Activated CD4-positive, alpha-beta T cell treated with anti-CD3 and anti-CD28 coated beads, Interleukin-2, amount 10 ng/mL, durations not matched to agents 7 days and 5 days (primary cell): ENCODE results near the gene CCNL2. TPM values are rescaled to one million over a fixed set of nuclear protein-coding genes. Genes with fewer than 3 reads are reported as not detected.
"Not testable (repeated sequence)": the region's sequence is repeated elsewhere in the genome, so short reads cannot be mapped to it uniquely, and the experiment has no call there.

ENCODE experiments used
- CTCF ChIA-PET: fragments of 350-600 bp; sonication (Branson Sonifier 250); formaldehyde crosslinking; loops from one replicate; lab custom pipeline; 2021; ENCODE audit warnings: antibody characterized with exemption; lab: Charles Lee
- POLR2A ChIA-PET: fragments of 350-600 bp; sonication (Branson Sonifier 250); formaldehyde crosslinking; loops from one replicate; lab custom pipeline; 2021; ENCODE audit warnings: antibody characterized with exemption; lab: Charles Lee
- DNase-seq: peaks from one replicate; pipeline ENCODE4 v3.0.0-alpha.2; 2020
- H3K27ac Mint-ChIP-seq: one replicate; pipeline ENCODE4 v1.8.0; 2021; ENCODE audit warnings: mild to moderate bottlenecking, moderate library complexity, mixed read lengths
- H3K27me3 Mint-ChIP-seq: one replicate; pipeline ENCODE4 v1.8.0; 2021; ENCODE audit warnings: mixed read lengths
- H3K36me3 Mint-ChIP-seq: one replicate; pipeline ENCODE4 v1.8.0; 2021; ENCODE audit warnings: low read depth, mixed read lengths
- H3K4me1 Mint-ChIP-seq: one replicate; pipeline ENCODE4 v1.8.0; 2021; ENCODE audit warnings: mixed read lengths
- H3K4me3 Mint-ChIP-seq: one replicate; pipeline ENCODE4 v1.8.0; 2021; ENCODE audit warnings: mild to moderate bottlenecking, moderate library complexity, mixed read lengths
- H3K9me3 Mint-ChIP-seq: one replicate; pipeline ENCODE4 v1.8.0; 2021; ENCODE audit warnings: mixed read lengths
- total RNA-seq, 2 experiments: library from RNA; stranded (reverse); gene quantifications; one replicate each; pipeline ENCODE4 v1.2.3, GENCODE V29; 2021

The CCNL2 gene
- total RNA-seq, 2 experiments from 2014 or later: 122 to 131 TPM

DNA sequence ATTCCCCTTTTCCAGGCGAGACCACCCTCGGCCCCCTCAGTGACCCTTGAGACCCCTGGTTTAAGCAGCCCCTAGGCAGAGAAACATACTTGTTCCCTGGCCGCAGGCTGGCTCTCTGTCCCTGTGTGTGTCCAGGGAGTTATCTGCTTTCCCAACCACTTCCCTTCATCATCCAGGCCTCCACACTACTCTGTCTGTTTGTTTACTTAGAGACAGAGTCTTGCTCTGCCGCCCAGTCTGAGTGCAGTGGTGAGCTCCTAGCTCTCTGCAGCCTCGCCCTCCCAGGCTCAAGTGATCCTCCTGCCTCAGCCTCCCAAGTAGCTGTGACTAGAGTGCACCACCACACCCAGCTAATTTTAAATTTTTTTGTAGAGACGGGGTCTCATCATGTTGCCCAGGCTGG, 30.5 kb upstream of the CCNL2 start:
- DNase-seq: no peak
- Mint-ChIP-seq H3K27ac (no peak overlapping the region), H3K36me3 (no peaks in the 10 kb centered on the region), H3K9me3 (no peaks in the 10 kb centered on the region), H3K4me1 (peaks cover 5% of the 10 kb centered on the region), H3K27me3 (peaks cover 16% of the 10 kb centered on the region), H3K4me3 (no peak overlapping the region)
- CTCF ChIA-PET: interaction anchor here (1.0 to 2.2 kb wide), 3 partner anchors 8 to 31 kb away, joined by 3 to 5 read pairs (median 5); partner anchors contain the start of gene CCNL2
- POLR2A ChIA-PET: no interaction called here

DNA sequence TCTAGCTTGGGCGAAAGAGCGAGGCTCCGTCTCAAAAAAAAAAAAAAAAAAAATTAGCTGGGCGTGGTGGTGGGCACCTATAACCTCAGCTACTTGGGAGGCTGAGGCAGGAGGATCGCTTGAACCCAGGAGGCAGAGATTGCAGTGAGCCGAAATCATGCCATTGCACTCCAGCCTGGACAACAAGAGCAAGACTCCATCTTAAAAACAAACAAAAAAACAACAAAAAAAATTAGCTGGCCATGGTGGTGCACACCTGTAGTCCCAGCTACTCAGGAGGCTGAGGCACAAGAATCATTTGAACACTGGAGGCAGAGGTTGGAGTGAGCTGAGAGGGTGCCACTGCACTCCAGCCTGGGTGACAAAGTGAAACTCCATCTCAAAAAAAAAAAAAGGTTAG, 29.8 kb upstream of the CCNL2 start:
- DNase-seq, H3K4me1 Mint-ChIP-seq, H3K36me3 Mint-ChIP-seq, H3K9me3 Mint-ChIP-seq, H3K4me3 Mint-ChIP-seq, POLR2A ChIA-PET, H3K27ac Mint-ChIP-seq: not testable (repeated sequence)
- CTCF ChIA-PET: interaction anchor here (0.8 to 2.2 kb wide), 5 partner anchors 9 to 165 kb away, joined by 3 to 5 read pairs (median 3); partner anchors contain the start of gene CCNL2
- H3K27me3 Mint-ChIP-seq: peaks cover 16% of the 10 kb centered on the region

DNA sequence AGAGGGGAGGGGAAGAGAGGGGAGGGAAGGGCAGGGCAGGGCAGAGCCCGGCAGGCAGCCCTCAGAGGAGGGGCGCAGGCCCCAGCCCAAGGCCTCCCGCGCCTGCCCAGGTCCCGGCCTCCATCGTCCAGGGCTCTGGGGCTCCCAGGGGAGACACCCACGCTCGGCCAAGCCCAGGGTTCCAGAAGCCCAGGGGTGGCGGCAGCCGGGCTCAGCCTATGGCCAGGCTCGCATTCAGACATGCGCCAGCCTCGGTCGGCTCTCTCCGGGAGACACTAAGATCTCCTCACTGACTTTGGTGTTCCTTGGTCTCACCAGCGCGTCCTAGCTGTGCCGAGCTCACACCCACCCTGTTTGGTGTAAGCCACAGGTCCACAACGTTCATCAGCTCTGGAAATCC, 29.0 kb upstream of the CCNL2 start:
- no peaks in the 10 kb centered on the region for H3K9me3 Mint-ChIP-seq
- H3K4me1 Mint-ChIP-seq: peaks cover 5% of the 10 kb centered on the region
- CTCF ChIA-PET: interaction anchor here (0.8 to 2.2 kb wide), 3 partner anchors 13 to 166 kb away, joined by 3 to 5 read pairs (median 3); no protein-coding TSS in a partner anchor
- H3K27ac Mint-ChIP-seq: no peak overlapping the region
- H3K27me3 Mint-ChIP-seq: peaks cover 16% of the 10 kb centered on the region
- DNase-seq: no peak
- H3K4me3 Mint-ChIP-seq: no peak overlapping the region
- POLR2A ChIA-PET: no interaction called here
- no peaks in the 10 kb centered on the region for H3K36me3 Mint-ChIP-seq

DNA sequence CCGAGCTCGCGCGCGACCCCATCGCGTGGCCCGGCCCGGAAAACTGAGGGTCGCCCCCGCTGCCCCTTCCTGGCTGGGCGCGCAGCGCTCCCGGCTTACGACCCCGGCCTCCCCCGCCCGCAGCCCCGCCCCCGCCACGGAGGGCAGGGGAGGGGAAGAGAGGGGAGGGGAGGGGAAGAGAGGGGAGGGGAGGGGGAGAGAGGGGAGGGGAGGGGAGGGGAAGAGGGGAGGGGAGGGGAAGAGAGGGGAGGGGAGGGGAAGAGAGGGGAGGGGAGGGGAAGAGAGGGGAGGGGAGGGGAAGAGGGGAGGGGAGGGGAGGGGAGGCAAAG, 28.6 kb upstream of the CCNL2 start:
- ChIA-PET POLR2A (no interaction called here), CTCF (interaction anchor here (0.8 to 1.3 kb wide), 2 partner anchors 13 to 167 kb away, joined by 3 read pairs; no protein-coding TSS in a partner anchor)
- Mint-ChIP-seq H3K4me3 (no peak overlapping the region), H3K27me3 (peaks cover 16% of the 10 kb centered on the region), H3K36me3 (no peaks in the 10 kb centered on the region), H3K4me1 (peaks cover 5% of the 10 kb centered on the region), H3K9me3 (no peaks in the 10 kb centered on the region), H3K27ac (no peak overlapping the region)
- DNase-seq: no peak

DNA sequence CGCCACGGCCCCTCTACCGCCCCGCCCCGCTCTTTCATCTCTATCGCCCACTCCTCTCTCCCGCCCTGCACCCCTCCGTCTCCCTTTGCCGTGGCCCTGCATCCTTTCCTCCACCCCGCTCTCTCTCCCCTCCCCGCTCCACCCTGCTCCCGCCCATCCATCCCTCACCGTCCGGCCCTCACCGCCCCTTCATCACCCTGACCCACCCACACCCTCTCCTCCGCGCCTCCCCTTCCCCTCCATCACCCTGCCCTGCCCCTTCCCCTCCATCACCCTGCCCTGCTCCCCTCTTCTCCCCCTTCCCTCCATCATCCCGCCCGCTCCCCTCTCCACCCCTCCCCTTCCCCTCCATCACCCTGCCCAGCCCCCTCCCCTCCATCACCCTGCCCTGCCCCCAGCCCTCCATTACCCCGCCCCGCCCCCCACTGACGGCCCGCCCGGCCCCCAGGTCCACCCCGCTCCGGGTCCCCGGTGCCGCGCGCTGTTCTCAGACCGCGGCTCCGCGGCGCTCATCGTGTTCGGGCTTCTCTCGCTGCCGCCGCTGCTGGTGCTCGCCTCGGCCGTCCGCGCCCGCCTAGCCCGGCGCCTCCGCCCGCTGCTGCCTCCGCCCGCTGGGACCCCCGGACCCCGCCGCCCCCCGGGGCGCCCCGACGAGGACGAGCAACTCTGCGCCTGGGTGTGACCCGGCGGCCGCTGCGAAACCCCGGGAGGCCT, 28.1 kb upstream of the CCNL2 start:
- H3K4me3 Mint-ChIP-seq: no peak overlapping the region
- CTCF ChIA-PET: no interaction called here
- H3K4me1 Mint-ChIP-seq: peaks cover 5% of the 10 kb centered on the region
- no peaks in the 10 kb centered on the region for H3K36me3 Mint-ChIP-seq
- no peak for DNase-seq
- H3K27ac Mint-ChIP-seq: no peak overlapping the region
- POLR2A ChIA-PET: no interaction called here
- peaks cover 16% of the 10 kb centered on the region for H3K27me3 Mint-ChIP-seq
- H3K9me3 Mint-ChIP-seq: no peaks in the 10 kb centered on the region

DNA sequence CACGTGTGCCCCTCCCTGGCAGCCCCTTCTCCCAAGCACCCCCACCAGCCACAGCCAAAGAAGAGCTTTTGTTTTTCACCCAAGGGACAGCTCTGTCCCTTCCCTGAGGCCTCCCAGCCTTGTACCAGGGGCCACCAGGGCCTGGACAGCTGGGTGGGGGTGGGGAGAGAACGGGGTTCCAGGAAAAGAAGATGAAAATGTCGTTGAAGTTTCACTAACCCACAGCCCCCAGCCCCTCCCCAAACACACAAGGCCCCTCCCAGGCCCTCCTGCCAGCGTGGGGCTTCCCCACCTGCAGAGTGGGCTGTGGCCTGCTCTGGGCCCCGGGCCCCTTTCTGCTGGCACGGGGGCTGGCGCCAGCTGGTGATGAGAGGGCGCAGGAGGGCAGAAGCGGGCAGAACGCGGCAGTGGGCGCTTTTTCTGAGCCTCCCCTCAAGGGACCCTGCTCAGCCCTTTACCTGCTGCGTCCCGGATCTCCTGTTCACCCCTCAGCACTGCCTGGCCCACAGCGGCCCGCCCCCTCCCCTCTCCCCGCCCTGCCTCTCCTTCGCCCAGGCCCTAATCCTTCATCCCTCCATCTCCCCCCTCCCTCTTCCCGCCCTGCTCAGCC, 27.5 kb upstream of the CCNL2 start:
- no peaks in the 10 kb centered on the region for H3K36me3 Mint-ChIP-seq
- H3K4me1 Mint-ChIP-seq: peaks cover 5% of the 10 kb centered on the region
- ChIA-PET POLR2A (no interaction called here), CTCF (interaction anchor here (0.5 to 1.3 kb wide), 2 partner anchors 11 to 49 kb away, joined by 3 to 4 read pairs; no protein-coding TSS in a partner anchor)
- no peak overlapping the region for H3K27ac Mint-ChIP-seq
- H3K27me3 Mint-ChIP-seq: peaks cover 16% of the 10 kb centered on the region
- H3K4me3 Mint-ChIP-seq: no peak overlapping the region
- no peaks in the 10 kb centered on the region for H3K9me3 Mint-ChIP-seq
- DNase-seq: no peak

DNA sequence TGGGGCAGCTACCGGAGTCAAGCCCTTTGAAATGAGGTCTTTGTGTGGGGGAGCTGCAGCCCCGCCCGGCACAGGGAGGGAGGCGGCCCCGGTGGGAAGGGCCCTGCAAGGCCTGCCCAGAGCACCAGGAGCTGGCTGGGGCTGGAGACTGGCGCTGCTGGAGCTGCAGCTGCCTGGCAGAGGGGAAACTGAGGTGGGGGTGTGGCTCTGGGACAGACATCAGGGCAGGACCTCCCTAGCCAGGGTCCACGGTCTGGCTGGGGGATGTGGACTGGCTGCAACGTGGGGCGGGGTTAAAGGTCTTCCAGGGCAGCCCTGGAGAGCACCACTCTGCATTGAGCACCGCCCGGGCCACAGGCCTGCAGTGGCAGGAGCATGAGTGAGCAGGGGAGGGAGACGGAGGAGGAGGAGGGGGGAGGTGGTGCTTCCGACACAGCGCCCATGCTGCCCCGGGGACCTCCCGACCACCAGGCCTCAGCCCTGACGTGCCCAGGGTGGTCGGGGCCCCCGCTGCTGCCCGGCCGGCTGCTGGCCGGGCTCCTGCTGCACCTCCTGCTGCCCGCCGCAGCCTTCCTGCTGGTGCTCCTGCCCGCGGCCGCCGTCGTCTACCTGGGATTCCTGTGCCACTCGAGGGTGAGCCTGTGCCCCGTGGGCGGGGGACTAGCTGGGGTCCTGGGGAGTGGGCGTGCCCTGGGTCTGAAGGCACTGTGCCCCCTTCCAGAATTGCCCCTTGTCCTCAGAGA, 26.8 kb upstream of the CCNL2 start:
- Mint-ChIP-seq H3K27ac (no peak overlapping the region), H3K27me3 (peaks cover 16% of the 10 kb centered on the region), H3K4me1 (peaks cover 5% of the 10 kb centered on the region), H3K36me3 (no peaks in the 10 kb centered on the region), H3K4me3 (no peak overlapping the region), H3K9me3 (no peaks in the 10 kb centered on the region)
- DNase-seq: no peak
- ChIA-PET CTCF (interaction anchor here (0.5 to 1.3 kb wide), 2 partner anchors 11 to 48 kb away, joined by 3 to 4 read pairs; no protein-coding TSS in a partner anchor), POLR2A (no interaction called here)

DNA sequence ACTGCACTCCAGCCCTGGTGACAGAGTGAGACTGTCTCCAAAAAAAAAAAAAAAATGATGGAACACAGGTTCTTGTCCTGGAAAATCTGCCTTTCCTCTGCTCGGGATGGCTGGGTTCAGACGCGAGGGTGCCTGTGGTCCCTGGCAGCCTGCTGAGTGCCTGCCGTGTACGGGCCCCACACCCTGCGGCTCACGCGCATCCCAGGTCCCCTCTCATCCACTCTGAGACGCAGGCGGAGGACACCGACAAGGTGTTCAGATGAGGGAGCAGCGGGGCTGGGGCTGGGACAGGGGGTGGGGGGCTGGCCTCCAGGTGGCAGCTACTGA, 26.3 kb upstream of the CCNL2 start:
- Mint-ChIP-seq H3K4me3 (no peak overlapping the region), H3K4me1 (peaks cover 5% of the 10 kb centered on the region), H3K36me3 (no peaks in the 10 kb centered on the region), H3K9me3 (no peaks in the 10 kb centered on the region), H3K27ac (no peak overlapping the region), H3K27me3 (peaks cover 19% of the 10 kb centered on the region)
- POLR2A ChIA-PET: no interaction called here
- CTCF ChIA-PET: no interaction called here
- no peak for DNase-seq

DNA sequence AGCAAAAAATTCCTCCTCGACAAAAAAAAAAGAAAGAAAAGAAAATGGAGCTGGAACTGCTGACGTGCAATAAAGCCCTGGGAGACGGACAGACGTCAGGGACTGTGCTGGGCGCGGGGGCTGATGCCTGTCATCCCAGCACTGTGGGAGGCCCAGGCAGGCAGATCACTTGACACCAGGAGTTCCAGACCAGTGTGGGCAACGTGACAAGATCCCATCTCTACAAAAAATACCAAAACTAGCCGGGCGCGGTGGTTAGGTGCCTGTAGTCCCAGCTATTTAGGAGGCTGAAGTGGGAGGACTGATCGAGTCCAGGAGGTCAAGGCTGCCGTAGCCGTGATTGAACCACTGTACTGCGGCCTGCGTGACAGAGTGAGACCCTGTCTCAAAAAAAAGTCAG, 25.6 kb upstream of the CCNL2 start:
- no peaks in the 10 kb centered on the region for H3K9me3 Mint-ChIP-seq
- no peak overlapping the region for H3K4me3 Mint-ChIP-seq
- CTCF ChIA-PET: interaction anchor here (0.6 kb wide), 1 partner anchor 10 kb away, joined by 3 read pairs; no protein-coding TSS in a partner anchor
- POLR2A ChIA-PET: no interaction called here
- H3K27ac Mint-ChIP-seq: no peak overlapping the region
- no peak for DNase-seq
- H3K36me3 Mint-ChIP-seq: no peaks in the 10 kb centered on the region
- H3K27me3 Mint-ChIP-seq: peaks cover 16% of the 10 kb centered on the region
- peaks cover 5% of the 10 kb centered on the region for H3K4me1 Mint-ChIP-seq

DNA sequence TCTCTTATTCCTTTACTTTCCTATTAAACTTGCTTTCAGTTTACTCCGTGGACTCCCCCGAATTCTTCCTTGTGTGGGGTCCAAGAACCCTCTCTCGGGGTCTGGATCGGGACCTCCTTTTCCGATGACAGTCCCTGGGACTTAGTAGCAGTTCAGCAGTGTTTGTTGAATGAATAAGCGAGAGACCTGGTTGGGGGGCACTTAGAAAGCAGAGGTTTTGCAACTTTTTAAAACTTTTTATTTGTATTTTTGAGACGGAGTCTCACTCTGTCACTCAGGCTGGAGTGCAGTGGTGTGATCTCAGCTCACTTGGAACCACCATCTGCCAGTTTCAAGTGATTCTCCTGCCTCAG, 24.1 kb upstream of the CCNL2 start:
- no peaks in the 10 kb centered on the region for H3K9me3 Mint-ChIP-seq
- no peak overlapping the region for H3K27ac Mint-ChIP-seq
- peaks cover 9% of the 10 kb centered on the region for H3K27me3 Mint-ChIP-seq

DNA sequence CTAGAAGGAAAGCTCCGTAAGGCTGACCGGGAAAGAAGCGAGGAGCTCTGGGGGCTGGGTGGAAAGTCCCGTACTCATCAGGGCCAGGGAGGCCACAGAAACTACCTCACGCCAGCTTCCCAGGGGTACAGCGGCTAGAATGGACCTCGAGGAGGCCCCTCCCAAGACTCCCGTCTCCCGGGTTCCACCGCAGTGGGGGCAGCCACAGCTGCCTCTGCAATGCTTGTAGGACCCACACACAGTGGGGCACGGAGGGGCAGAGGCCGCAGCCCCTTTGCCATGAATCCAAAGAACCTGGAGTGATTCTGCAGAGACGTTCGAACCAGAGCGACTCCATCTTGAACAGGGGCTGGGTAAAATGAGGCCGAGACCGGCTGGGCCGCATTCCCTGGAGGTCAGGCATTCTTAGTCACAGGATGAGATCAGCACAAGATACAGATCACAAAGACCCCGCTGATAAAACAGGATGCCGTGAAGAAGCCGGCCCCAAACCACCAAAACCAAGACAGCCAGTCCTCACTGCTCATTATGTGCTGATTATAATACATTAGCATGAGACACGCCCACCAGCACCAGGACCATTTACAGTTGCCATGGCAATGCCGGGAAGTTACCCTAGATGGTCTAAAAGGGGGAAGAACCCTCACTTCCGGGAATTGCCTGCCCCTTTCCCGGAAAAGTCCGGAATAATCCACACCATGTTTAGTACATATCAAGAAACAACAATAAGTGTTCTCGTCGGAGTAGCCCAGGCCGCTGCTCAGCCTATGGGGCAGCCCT, 23.5 kb upstream of the CCNL2 start:
- H3K27ac Mint-ChIP-seq: no peak overlapping the region
- no peaks in the 10 kb centered on the region for H3K36me3 Mint-ChIP-seq
- DNase-seq: no peak
- H3K4me1 Mint-ChIP-seq: peaks cover 12% of the 10 kb centered on the region
- no peaks in the 10 kb centered on the region for H3K9me3 Mint-ChIP-seq
- peaks cover 9% of the 10 kb centered on the region for H3K27me3 Mint-ChIP-seq
- CTCF ChIA-PET: no interaction called here
- POLR2A ChIA-PET: no interaction called here
- H3K4me3 Mint-ChIP-seq: no peak overlapping the region

More for the DNA sequence above, 24.1 kb upstream of the CCNL2 start:
- ChIA-PET CTCF (interaction anchor here (1.0 kb wide), 1 partner anchor 79 kb away, joined by 3 read pairs; no protein-coding TSS in a partner anchor), POLR2A (no interaction called here)
- H3K4me1 Mint-ChIP-seq: peaks cover 7% of the 10 kb centered on the region
- no peak for DNase-seq
- no peak overlapping the region for H3K4me3 Mint-ChIP-seq
- no peaks in the 10 kb centered on the region for H3K36me3 Mint-ChIP-seq

DNA sequence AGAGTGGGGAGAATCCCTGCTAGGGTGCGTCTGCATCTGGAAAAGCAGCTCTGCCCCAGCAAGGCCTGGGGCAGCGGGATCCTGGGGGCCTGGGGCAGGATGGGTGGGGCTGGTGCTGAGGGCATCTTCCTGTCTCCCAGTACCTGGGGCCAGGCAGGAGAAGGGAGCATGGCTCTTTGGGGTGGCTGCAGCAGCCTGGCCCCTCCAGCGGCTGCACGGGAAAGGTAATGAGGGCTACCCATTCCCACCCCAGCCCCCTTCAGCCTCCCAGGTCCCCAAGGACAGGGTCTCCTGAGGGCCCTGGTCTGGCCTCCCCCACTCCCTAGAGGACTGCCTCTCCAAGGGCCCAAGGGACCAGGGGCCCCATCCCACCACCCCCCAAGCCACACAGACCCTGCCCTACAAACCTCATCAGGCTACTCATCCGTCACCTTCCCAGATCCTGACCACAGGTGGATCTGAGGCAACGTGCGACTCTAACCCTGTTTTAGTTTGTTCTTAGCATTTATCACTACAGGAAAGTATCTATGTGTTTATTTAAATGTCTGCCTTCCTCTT, 22.9 kb upstream of the CCNL2 start:
- Mint-ChIP-seq H3K9me3 (no peaks in the 10 kb centered on the region), H3K36me3 (no peaks in the 10 kb centered on the region), H3K27ac (no peak overlapping the region), H3K4me3 (no peak overlapping the region), H3K4me1 (peaks cover 15% of the 10 kb centered on the region), H3K27me3 (peaks cover 10% of the 10 kb centered on the region)
- CTCF ChIA-PET: no interaction called here
- DNase-seq: no peak
- POLR2A ChIA-PET: no interaction called here
